K562 (cell line): ENCODE results near the gene MAGI1. TPM values are rescaled to one million over a fixed set of nuclear protein-coding genes. Genes with fewer than 3 reads are reported as not detected.

ENCODE experiments used
- ATAC-seq: fragments of 200-7000 bp; cut with Tn5 transposase; 3 replicates; pipeline ENCODE4 v1.9.1; 2020; ENCODE audit warnings: moderate library complexity
- BruUV-seq: library from RNA; stranded (reverse); fragments of 400-500 nt; replicated peaks from 2 replicates; lab custom pipeline; 2021; lab: Mats Ljungman, UMichigan
- CTCF ChIA-PET: fragments of 300-600 bp; formaldehyde crosslinking; extraction: SDS; loops from one replicate; lab custom pipeline; 2021; ENCODE audit warnings: low intra/inter-chr PET ratio; lab: Yijun Ruan, JAX
- POLR2A ChIA-PET: fragments of 300-600, 350-650 bp; sonication (Branson Sonifier 250); formaldehyde crosslinking; extraction: SDS; loops from one replicate; lab custom pipeline; 2021; ENCODE audit warnings: antibody characterized with exemption, inconsistent platforms; lab: Yijun Ruan, JAX
- DNase-seq, 4 experiments: peaks; one replicate each; pipeline versions ENCODE4 v3.0.0 to v3.0.0-alpha.2; 2011 to 2018; ENCODE audit warnings: low spot score in 3 of 4, mixed read lengths in 3 of 4; ENCODE audit errors: extremely low read depth in 1 of 4
- FAIRE-seq: peaks from 2 replicates; lab custom pipeline; 2011; peaks lifted over from hg19 to GRCh38; lab: Jason Lieb, UNC
- H2AFZ ChIP-seq: 2 replicates; pipeline ENCODE4 v1.6.0; 2011; ENCODE audit warnings: low read depth, low read length, control low read depth, inconsistent platforms
- H3K27ac ChIP-seq: fragments of 200-600 bp; 3 replicates; pipeline ENCODE4 v1.8.0; 2011; ENCODE audit warnings: low read depth, mild to moderate bottlenecking, control low read depth, inconsistent platforms, low read length, moderate library complexity, mixed read lengths; ENCODE audit errors: extremely low read depth
- H3K27me3 ChIP-seq, 2 experiments: fragments of 300-600 bp in 1 of 2; 2 replicates in 1 of 2; 3 replicates in 1 of 2; pipeline versions ENCODE4 v1.6.0 to v1.8.0; 2011; ENCODE audit warnings: inconsistent platforms in 2 of 2, low read length in 2 of 2, mild to moderate bottlenecking in 1 of 2, mixed read lengths in 1 of 2, moderate library complexity in 1 of 2; ENCODE audit not compliant: control insufficient read depth in 2 of 2, insufficient read depth in 2 of 2
- H3K36me3 ChIP-seq: fragments of 300-600 bp; 3 replicates; pipeline ENCODE4 v1.8.0; 2011; ENCODE audit warnings: mild to moderate bottlenecking, low read length, inconsistent platforms; ENCODE audit not compliant: control insufficient read depth, insufficient read depth
- H3K4me1 ChIP-seq, 2 experiments: fragments of 200-600 bp in 1 of 2; replicated peaks in 1 of 2; 2 replicates in 1 of 2; 3 replicates in 1 of 2; pipeline versions ENCODE4 v1.5.1 to v1.8.0; 2011; ENCODE audit warnings: inconsistent platforms in 2 of 2, low read length in 2 of 2, mild to moderate bottlenecking in 1 of 2, mixed read lengths in 1 of 2, moderate library complexity in 1 of 2; ENCODE audit not compliant: control insufficient read depth in 2 of 2, insufficient read depth in 2 of 2
- H3K4me2 ChIP-seq: 2 replicates; pipeline ENCODE4 v1.6.1; 2011; ENCODE audit warnings: low read length, control low read depth, inconsistent platforms, mixed read lengths; ENCODE audit not compliant: insufficient read depth
- H3K4me3 ChIP-seq: fragments of 200-600 bp; sonication (generic), shearing (Covaris generic); 2 replicates; pipeline ENCODE4 v1.5.1; 2016; ENCODE audit warnings: control low read depth, inconsistent platforms
- H3K79me2 ChIP-seq: fragments of 200-600 bp; 3 replicates; pipeline ENCODE4 v1.8.0; 2011; ENCODE audit warnings: low read length, inconsistent platforms; ENCODE audit not compliant: control insufficient read depth, insufficient read depth
- H3K9ac ChIP-seq, 2 experiments: 2 replicates each; pipeline versions ENCODE4 v1.6.0 to v1.6.1; 2011; ENCODE audit warnings: low read depth in 2 of 2, low read length in 2 of 2, control low read depth in 1 of 2, inconsistent platforms in 1 of 2, mild to moderate bottlenecking in 1 of 2, mixed read lengths in 1 of 2; ENCODE audit not compliant: insufficient read depth in 1 of 2
- H3K9me1 ChIP-seq: one replicate; pipeline ENCODE4 v1.6.0; 2011; ENCODE audit warnings: inconsistent platforms, mild to moderate bottlenecking, low read length, moderate library complexity; ENCODE audit not compliant: control insufficient read depth, insufficient read depth
- H3K9me3 ChIP-seq: replicated peaks from 2 replicates; pipeline ENCODE4 v1.5.1; 2011; ENCODE audit warnings: low read depth, low read length, inconsistent platforms; ENCODE audit not compliant: control insufficient read depth, insufficient read depth
- H4K20me1 ChIP-seq: replicated peaks from 2 replicates; pipeline ENCODE4 v1.6.1; 2011; ENCODE audit warnings: low read length, inconsistent platforms, mixed read lengths; ENCODE audit not compliant: control insufficient read depth, insufficient read depth
- COPS2 ChIP-seq: fragments of 450-650 bp; conservative IDR thresholded peaks from 2 replicates; pipeline ENCODE4 v1.6.1; 2016; ENCODE audit warnings: mild to moderate bottlenecking, moderate library complexity
- EGR1 ChIP-seq: fragments of 450-650 bp; conservative IDR thresholded peaks from 2 replicates; pipeline ENCODE4 v1.6.1; 2017; ENCODE audit warnings: mild to moderate bottlenecking
- EZH2 ChIP-seq: IDR thresholded peaks from 2 replicates; pipeline ENCODE4 v1.6.1; 2012; ENCODE audit warnings: low read depth, mild to moderate bottlenecking, inconsistent platforms, low read length, borderline replicate concordance
- FOS ChIP-seq: IDR thresholded peaks from 3 replicates; pipeline ENCODE4 v1.6.1; 2011; ENCODE audit not compliant: insufficient read length; ENCODE audit errors: extremely low read depth
- IFI16 ChIP-seq: fragments of 250-450 bp; sonication (Bioruptor Pico); IDR thresholded peaks from 2 replicates; pipeline ENCODE4 v2.1.2; 2022; ENCODE audit warnings: mild to moderate bottlenecking, inconsistent platforms
- MCM7 ChIP-seq, 2 experiments: fragments of 450-650 bp; IDR thresholded peaks; 2 replicates each; pipeline ENCODE4 v1.6.1; 2016 to 2018
- NBN ChIP-seq: fragments of 450-650 bp; IDR thresholded peaks from 2 replicates; pipeline ENCODE4 v1.6.1; 2016; ENCODE audit warnings: low read depth, mild to moderate bottlenecking
- NFATC3 ChIP-seq: fragments of 450-650 bp; IDR thresholded peaks from 2 replicates; pipeline ENCODE4 v1.6.1; 2017; ENCODE audit warnings: mild to moderate bottlenecking
- RBM22 ChIP-seq: fragments of 200-400 bp; formaldehyde crosslinking; IDR thresholded peaks from 2 replicates; pipeline ENCODE4 v1.6.1; 2018; ENCODE audit warnings: low read length, low read depth; ENCODE audit not compliant: poor library complexity, severe bottlenecking
- SNIP1 ChIP-seq: fragments of 450-650 bp; IDR thresholded peaks from 2 replicates; pipeline ENCODE4 v1.7.1; 2017; ENCODE audit warnings: low read depth, mild to moderate bottlenecking
- ZBTB11 ChIP-seq, 3 experiments: fragments of 200-800 bp in 1 of 3; fragments of 250-450 bp in 1 of 3; fragments of 450-650 bp in 1 of 3; sonication (Bioruptor Pico) in 1 of 3; sonication (Bioruptor generic) in 1 of 3; formaldehyde crosslinking in 1 of 3; IDR thresholded peaks; 2 replicates each; pipeline versions ENCODE4 v1.6.1 to v1.8.0; 2016 to 2022; ENCODE audit warnings: mild to moderate bottlenecking in 2 of 3, missing genetic modification characterization in 2 of 3, missing compliant biosample characterization in 1 of 3, moderate library complexity in 1 of 3
- ZNF140 ChIP-seq: fragments of 250-450 bp; sonication (Bioruptor Pico); IDR thresholded peaks from 2 replicates; pipeline ENCODE4 v1.8.0; 2021; ENCODE audit warnings: moderate library complexity, mild to moderate bottlenecking, inconsistent platforms
- ZNF253 ChIP-seq: fragments of 250-450 bp; sonication (Bioruptor Pico); conservative IDR thresholded peaks from 2 replicates; pipeline ENCODE4 v1.6.1; 2021; ENCODE audit warnings: mild to moderate bottlenecking
- ZNF57 ChIP-seq: fragments of 450-650 bp; formaldehyde crosslinking; IDR thresholded peaks from 2 replicates; pipeline ENCODE4 v1.4.0; 2020; ENCODE audit warnings: mild to moderate bottlenecking, moderate library complexity
- WGBS: fragments of 100-300 bp; shearing (Covaris generic); methylation state at CpG from one replicate; pipeline ENCODE4 v1.1.6; 2016; ENCODE audit warnings: low coverage, mixed read lengths; ENCODE audit not compliant: insufficient coverage; ENCODE audit errors: missing lambda C conversion rate; 5-methylcytosine and 5-hydroxymethylcytosine counted together
- in situ Hi-C: fragments of 300-500 bp; cut with MboI; formaldehyde crosslinking; loops from 4 replicates; pipeline ENCODE4 v1.15.0; 2018; ENCODE audit warnings: inconsistent platforms, mixed read lengths
- intact Hi-C: fragments of 100-400 bp; cut with micrococcal nuclease; formaldehyde crosslinking; loops from 2 replicates; pipeline ENCODE4 v1.14.2; 2022
- polyA plus RNA-seq, 8 experiments: library from polyadenylated mRNA; depleted of rRNA in 4 of 8; stranded (reverse) in 5 of 8; unstranded in 3 of 8; fragments of >200 nt; fragmentation: Nextera tagmentation in 2 of 8; fragmentation: Illumina TruSeq in 1 of 8; extraction: Ambion mirVana in 2 of 8; extraction: Trizol in 1 of 8; gene quantifications; 2 replicates each; pipeline versions ENCODE4 v1.2.1 to v1.2.3, GENCODE V29; 2011 to 2014; ENCODE audit warnings: inconsistent platforms in 1 of 8, missing spikeins in 1 of 8
- total RNA-seq, 7 experiments: library from RNA; depleted of rRNA in 6 of 7; stranded (reverse); fragments of >200 nt in 6 of 7; fragmentation: Illumina TruSeq in 2 of 7; extraction: Trizol in 2 of 7; gene quantifications; 2 replicates each; pipeline versions ENCODE4 v1.2.1 to v1.2.3, GENCODE V29; 2011 to 2021; ENCODE audit warnings: low replicate concordance in 1 of 7

Gene MAGI1
- total and polyA plus RNA-seq, 9 of the 15 experiments (the other 6 are each of a cell fraction or from before 2014, with no cell fraction given): 7.8 to 59.4 (median 43.2) TPM

GRCh38 chr3:66039590-66039887 is 821 bp upstream of the MAGI1 start:
- Histone ChIP-seq H3K4me1 (peaks cover 0 to 25% of the 10 kb centered on the region in 2 experiments; a peak in 2 of 5 replicates), H3K79me2 (no peaks in the 10 kb centered on the region), H4K20me1 (no peaks in the 10 kb centered on the region), H3K9ac (no peak overlapping the region), H3K9me1 (no peaks in the 10 kb centered on the region), H3K27me3 (peaks cover 2 to 30% of the 10 kb centered on the region in 2 experiments; a peak in 3 of 5 replicates), H3K4me3 (no peak overlapping the region), H3K9me3 (no peaks in the 10 kb centered on the region), H3K36me3 (no peaks in the 10 kb centered on the region), H3K4me2 (no peak overlapping the region), H2AFZ (0 out of 2 replicates have a peak overlapping the region, but pooled peaks have one; percentile 66), H3K27ac (no peak overlapping the region)
- 2% methylated on average over 8 of the region's 20 CpGs for WGBS
- CTCF ChIA-PET: no interaction called here
- ATAC-seq: 0 out of 3 replicates have a peak, but pooled peaks have one; percentile 10
- peak; percentile 5 to 18 (median 16) for DNase-seq
- POLR2A ChIA-PET: no interaction called here
- TF ChIP-seq ZNF57 (CRISPR knock-in tag) (no peak), EGR1 (peak; percentile 38; the same call in 1 of the 2 replicates)
- no TSS peak for BruUV-seq
- intact Hi-C loops (no loop called here), in situ Hi-C loops (no loop called here)
- FAIRE-seq: no peak

- Histone ChIP-seq H3K36me3 (no peaks in the 10 kb centered on the region), H2AFZ (peak overlapping the region; percentile 86), H3K9me1 (no peaks in the 10 kb centered on the region), H3K27ac (no peak overlapping the region), H3K4me2 (peak overlapping the region; percentile 66), H4K20me1 (no peaks in the 10 kb centered on the region), H3K9ac (peak overlapping the region in 1 of 2 experiments; percentile 87; a peak in 2 of 4 replicates), H3K9me3 (no peaks in the 10 kb centered on the region), H3K4me3 (peak overlapping the region; percentile 50), H3K79me2 (no peaks in the 10 kb centered on the region), H3K4me1 (peaks cover 0 to 25% of the 10 kb centered on the region in 2 experiments; a peak in 2 of 5 replicates), H3K27me3 (peaks cover 2 to 30% of the 10 kb centered on the region in 2 experiments; a peak in 3 of 5 replicates)
- in situ Hi-C loops: no loop called here
- intact Hi-C loops: no loop called here
- ChIA-PET POLR2A (no interaction called here), CTCF (no interaction called here)
- FAIRE-seq (no peak), ATAC-seq (peak; percentile 59), DNase-seq (peak in 1 of 4 experiments; percentile 9)
- BruUV-seq: no TSS peak
- WGBS: 0% methylated on average over 11 of the region's 25 CpGs
- TF ChIP-seq IFI16 (CRISPR knock-in tag): no peak
- peak; percentile 90 for TF ChIP-seq NFATC3
- TF ChIP-seq RBM22: no peak
- TF ChIP-seq ZNF253 (CRISPR knock-in tag): no peak
- no peak for TF ChIP-seq COPS2
- no peak for TF ChIP-seq MCM7 (IDR thresholded peaks at IDR 0.05)
- TF ChIP-seq NBN: no peak
- peak; percentile 60; the same call in 1 of the 2 replicates for TF ChIP-seq SNIP1
- no peak for TF ChIP-seq ZNF140
- no peak for TF ChIP-seq FOS
- TF ChIP-seq EZH2: no peak
- TF ChIP-seq ZBTB11 (CRISPR knock-in tag; IDR thresholded peaks at IDR 0.05): peak in 1 of 3 experiments; percentile 17; a peak in 1 of 6 replicates
Measured at GRCh38 chr3:66038384-66038725, 363 bp downstream of the MAGI1 start.
